Mucosa of rectum (tissue), 2 donors: ENCODE data around the gene ZNF565.
"Not testable (repeated sequence)": the region's sequence is repeated elsewhere in the genome, so short reads cannot be mapped to it uniquely, and the experiment has no call there.

Experiments
- H3K27ac ChIP-seq, 2 donors: one replicate each; pipeline ENCODE4 v1.7.0; 2013; ENCODE audit warnings: inconsistent platforms in 2 of 2, low read depth in 2 of 2, low read length in 2 of 2
- H3K27me3 ChIP-seq, 2 donors: one replicate each; pipeline ENCODE4 v1.7.0; 2013; ENCODE audit warnings: low read length in 2 of 2; ENCODE audit not compliant: control insufficient read depth in 2 of 2, insufficient read depth in 2 of 2
- H3K36me3 ChIP-seq, 2 donors: one replicate each; pipeline ENCODE4 v1.7.0; 2013; ENCODE audit warnings: low read length in 2 of 2; ENCODE audit not compliant: control insufficient read depth in 2 of 2, insufficient read depth in 2 of 2
- H3K4me1 ChIP-seq, 2 donors: one replicate each; pipeline ENCODE4 v1.7.0; 2013; ENCODE audit warnings: low read length in 2 of 2, mild to moderate bottlenecking in 1 of 2; ENCODE audit not compliant: control insufficient read depth in 2 of 2, insufficient read depth in 2 of 2
- H3K4me3 ChIP-seq, 2 donors: one replicate each; pipeline ENCODE4 v1.7.0; 2013; ENCODE audit warnings: low read length in 2 of 2
- H3K9ac ChIP-seq, 2 donors: one replicate each; pipeline ENCODE4 v1.7.0; 2013; ENCODE audit warnings: low read length in 2 of 2, low read depth in 1 of 2, mild to moderate bottlenecking in 1 of 2
- H3K9me3 ChIP-seq, 2 donors: one replicate each; pipeline ENCODE4 v1.7.0; 2013; ENCODE audit warnings: low read length in 2 of 2; ENCODE audit not compliant: control insufficient read depth in 2 of 2
- donor health status: healthy.
- donor health status: Normal muscosa, but diverticular disease.

The ZNF565 gene

DNA sequence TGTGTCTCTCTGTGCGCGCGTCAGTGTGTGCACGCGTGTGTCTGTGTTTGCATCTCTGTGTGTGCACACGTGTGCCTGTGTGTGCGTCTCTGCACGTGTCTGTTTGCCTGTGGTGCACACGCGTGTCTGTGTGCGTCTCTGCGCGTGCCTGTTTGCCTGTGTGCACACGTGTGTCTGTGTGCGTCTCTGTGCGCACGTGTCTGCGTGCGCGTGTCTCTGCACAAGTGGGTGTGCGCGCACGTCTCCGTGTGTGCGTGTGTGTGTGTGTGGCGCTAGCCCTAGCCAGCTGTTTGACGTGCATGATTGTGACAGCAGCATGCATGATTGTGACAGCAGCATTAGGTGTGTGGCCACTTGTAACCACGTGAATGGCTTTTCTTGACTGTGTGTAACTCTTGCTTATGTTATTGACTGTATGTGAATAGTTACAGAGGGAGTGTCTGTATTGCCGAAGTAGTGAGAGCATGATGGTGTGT, 31.6 kb upstream of the ZNF565 start:
- Histone ChIP-seq H3K4me1 (no peaks in the 10 kb centered on the region), H3K9me3 (peaks cover 3 to 8% of the 10 kb centered on the region in 2 donors), H3K4me3 (peak overlapping the region; percentile 2 to 58), H3K27ac (no peak overlapping the region), H3K36me3 (no peaks in the 10 kb centered on the region), H3K9ac (no peak overlapping the region), H3K27me3 (no peaks in the 10 kb centered on the region)

DNA sequence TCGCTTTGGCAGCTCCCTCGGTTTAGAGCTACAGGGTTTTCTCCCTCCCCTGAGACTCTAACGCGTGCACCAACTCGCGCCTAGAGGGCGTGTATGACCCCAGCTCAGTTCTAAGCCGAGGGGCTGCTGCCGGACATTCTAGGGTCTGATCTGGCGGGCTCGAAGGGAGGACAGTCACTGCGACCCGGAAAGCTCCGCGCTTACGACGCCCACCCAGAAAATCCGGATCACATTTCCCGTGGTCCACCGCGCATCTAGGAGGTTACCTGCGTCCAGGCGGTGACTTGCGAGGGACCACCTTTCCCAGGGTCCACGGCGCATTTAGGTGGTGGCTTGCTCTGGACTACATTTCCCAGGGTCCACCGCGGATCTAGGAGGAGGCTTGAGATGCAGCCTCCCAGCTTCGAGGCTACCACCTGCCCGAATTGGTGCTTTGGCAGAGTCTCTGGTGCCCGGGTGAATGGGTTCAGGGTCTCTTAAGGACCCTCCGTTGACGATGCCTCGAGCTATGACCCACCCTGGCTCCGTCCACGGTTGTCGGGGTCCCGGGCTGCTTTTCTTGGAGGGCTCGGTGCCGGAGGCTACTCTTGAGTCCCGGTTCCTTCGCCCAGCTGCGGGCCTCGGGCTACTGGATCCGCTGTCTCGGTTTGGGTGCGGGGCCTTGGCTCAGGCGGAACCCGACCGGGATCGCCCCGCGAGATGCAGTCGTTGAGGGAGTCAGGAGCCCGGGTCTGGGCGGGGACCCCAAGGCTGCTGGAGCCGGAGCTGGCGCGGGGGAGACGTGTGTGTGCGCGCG, 30.9 kb upstream of the ZNF565 start:
- Histone ChIP-seq H3K4me3 (peak overlapping the region; percentile 2 to 58), H3K27me3 (no peaks in the 10 kb centered on the region), H3K9ac (no peak overlapping the region), H3K36me3 (no peaks in the 10 kb centered on the region), H3K4me1 (no peaks in the 10 kb centered on the region), H3K9me3 (peaks cover 3 to 8% of the 10 kb centered on the region in 2 donors), H3K27ac (no peak overlapping the region)

DNA sequence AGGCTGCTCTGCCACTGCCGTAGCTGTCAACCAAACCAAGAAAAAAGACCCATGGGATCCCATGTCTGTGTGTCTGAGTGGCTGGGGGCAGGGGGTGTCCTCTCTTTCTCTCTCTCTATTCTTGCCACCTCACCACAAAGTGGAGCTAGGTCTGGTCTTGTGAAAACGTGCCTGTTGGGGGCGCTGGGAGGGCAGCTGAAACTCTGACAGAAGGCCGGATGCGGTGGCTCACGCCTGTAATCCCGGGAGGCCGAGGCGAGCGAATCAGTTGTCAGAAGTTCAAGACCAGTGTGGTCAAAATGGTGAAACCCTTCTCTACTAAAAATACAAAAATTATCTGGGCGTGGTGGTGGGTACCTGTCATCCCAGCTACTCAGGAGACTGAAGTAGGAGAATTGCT, 29.6 kb upstream of the ZNF565 start:
- Histone ChIP-seq H3K4me3 (no peak overlapping the region), H3K27me3 (no peaks in the 10 kb centered on the region), H3K9me3 (peaks cover 8 to 13% of the 10 kb centered on the region in 2 donors), H3K36me3 (peaks cover 0 to 10% of the 10 kb centered on the region in 2 donors), H3K27ac (no peak overlapping the region), H3K9ac (no peak overlapping the region), H3K4me1 (no peaks in the 10 kb centered on the region)

DNA sequence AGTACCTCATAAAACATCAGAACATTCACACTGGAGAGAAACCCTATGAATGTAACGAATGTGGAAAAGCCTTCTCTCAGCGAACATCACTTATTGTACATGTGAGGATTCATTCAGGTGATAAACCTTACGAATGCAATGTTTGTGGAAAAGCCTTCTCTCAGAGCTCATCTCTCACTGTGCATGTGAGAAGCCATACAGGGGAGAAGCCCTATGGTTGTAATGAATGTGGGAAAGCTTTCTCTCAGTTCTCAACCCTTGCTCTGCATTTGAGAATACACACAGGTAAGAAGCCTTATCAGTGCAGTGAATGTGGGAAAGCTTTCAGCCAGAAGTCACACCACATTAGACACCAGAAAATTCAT, 22.5 kb upstream of the ZNF565 start:
- peaks cover 33 to 48% of the 10 kb centered on the region in 2 donors for H3K9me3 ChIP-seq
- no peaks in the 10 kb centered on the region for H3K27me3 ChIP-seq
- no peak overlapping the region for H3K9ac ChIP-seq
- peaks cover 50 to 68% of the 10 kb centered on the region in 2 donors for H3K36me3 ChIP-seq
- H3K27ac ChIP-seq, result no peak overlapping the region
- H3K4me1 ChIP-seq, result no peaks in the 10 kb centered on the region
- peak overlapping the region in 1 of 2 donors; percentile 3 for H3K4me3 ChIP-seq

DNA sequence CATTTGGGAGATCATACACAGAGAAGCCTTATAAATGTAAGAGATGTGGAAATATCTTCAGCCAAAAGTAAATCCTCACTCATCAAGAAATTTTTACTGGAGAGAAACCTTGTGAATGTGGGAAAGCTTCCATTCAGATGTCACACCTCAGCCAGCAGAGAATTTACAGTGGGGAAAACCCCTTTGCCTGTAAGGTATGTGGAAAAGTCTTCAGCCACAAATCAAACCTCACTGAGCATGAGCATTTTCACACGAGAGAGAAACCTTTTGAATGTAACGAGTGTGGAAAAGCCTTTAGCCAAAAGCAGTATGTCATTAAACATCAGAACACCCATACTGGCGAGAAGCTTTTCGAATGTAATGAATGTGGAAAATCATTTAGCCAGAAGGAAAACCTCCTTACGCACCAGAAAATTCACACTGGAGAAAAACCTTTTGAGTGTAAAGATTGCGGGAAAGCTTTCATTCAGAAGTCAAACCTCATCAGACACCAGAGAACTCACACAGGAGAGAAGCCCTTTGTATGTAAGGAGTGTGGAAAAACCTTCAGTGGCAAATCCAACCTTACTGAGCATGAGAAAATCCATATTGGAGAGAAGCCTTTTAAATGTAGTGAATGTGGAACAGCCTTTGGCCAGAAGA, 22.0 kb upstream of the ZNF565 start:
- Histone ChIP-seq H3K36me3 (peaks cover 53 to 72% of the 10 kb centered on the region in 2 donors), H3K9me3 (peaks cover 33 to 48% of the 10 kb centered on the region in 2 donors), H3K27me3 (no peaks in the 10 kb centered on the region), H3K27ac (no peak overlapping the region), H3K4me3 (peak overlapping the region in 1 of 2 donors; percentile 14), H3K4me1 (no peaks in the 10 kb centered on the region), H3K9ac (no peak overlapping the region)

- H3K4me1 ChIP-seq, H3K27ac ChIP-seq, H3K27me3 ChIP-seq, H3K4me3 ChIP-seq, H3K9ac ChIP-seq: not testable (repeated sequence)
- Histone ChIP-seq H3K36me3 (peaks cover 77 to 81% of the 10 kb centered on the region in 2 donors), H3K9me3 (peaks cover 29 to 44% of the 10 kb centered on the region in 2 donors)
Observed at GRCh38 chr19:36233626-36234025, 19.2 kb upstream of the ZNF565 start.

- no peaks in the 10 kb centered on the region for H3K4me1 ChIP-seq
- H3K36me3 ChIP-seq, result peaks cover 52 to 60% of the 10 kb centered on the region in 2 donors
- H3K27me3 ChIP-seq, result no peaks in the 10 kb centered on the region
- H3K9ac ChIP-seq, result no peak overlapping the region
- H3K4me3 ChIP-seq, result peak overlapping the region in 1 of 2 donors; percentile 1
- no peak overlapping the region for H3K27ac ChIP-seq
- H3K9me3 ChIP-seq, result peaks cover 4 to 9% of the 10 kb centered on the region in 2 donors
Observed at GRCh38 chr19:36225219-36225892, 10.9 kb upstream of the ZNF565 start.

DNA sequence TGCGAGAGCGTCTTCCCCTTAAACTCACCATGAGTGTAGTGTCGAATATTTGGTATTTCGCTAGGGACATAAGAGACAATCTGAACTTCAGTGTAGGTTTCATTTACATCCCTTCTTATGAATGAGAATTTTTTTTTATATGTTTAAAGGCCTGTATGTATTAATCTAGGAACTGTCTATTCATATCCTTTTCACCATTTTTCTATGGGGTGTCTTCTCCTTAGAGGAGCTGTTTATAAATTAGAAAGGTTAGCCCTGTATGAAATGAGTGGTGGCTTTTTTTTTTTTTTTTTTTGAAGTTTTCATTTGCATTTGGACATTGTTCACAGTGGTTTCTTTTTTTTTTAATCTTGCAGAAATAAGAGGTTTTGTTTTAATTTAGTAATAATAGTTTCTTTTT, 8.0 kb upstream of the ZNF565 start:
- Histone ChIP-seq H3K9ac (no peak overlapping the region), H3K4me1 (no peaks in the 10 kb centered on the region), H3K27ac (no peak overlapping the region), H3K9me3 (peaks cover 0 to 7% of the 10 kb centered on the region in 2 donors), H3K4me3 (no peak overlapping the region), H3K36me3 (peaks cover 28 to 36% of the 10 kb centered on the region in 2 donors), H3K27me3 (no peaks in the 10 kb centered on the region)

DNA sequence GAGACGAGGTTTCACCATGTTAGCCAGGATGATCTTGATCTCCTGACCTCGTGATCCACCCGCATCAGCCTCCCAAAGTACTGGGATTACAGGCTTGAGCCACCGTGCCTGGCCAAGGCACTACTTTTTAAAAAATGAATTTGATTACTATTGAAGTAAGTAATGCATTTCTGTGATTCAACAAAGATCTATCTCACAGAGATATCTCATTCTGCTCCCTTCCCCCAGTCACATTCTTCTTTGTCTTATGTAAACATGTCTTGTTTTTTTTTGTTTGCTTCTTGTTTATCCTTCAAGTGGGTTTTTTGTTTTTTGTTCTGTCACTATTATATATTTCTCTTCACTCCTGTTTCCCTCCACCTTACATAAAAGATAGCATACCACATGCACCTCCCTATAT, 7.0 kb upstream of the ZNF565 start:
- Histone ChIP-seq H3K4me3 (no peak overlapping the region), H3K36me3 (peaks cover 21 to 29% of the 10 kb centered on the region in 2 donors), H3K4me1 (no peaks in the 10 kb centered on the region), H3K9ac (no peak overlapping the region), H3K9me3 (peaks cover 0 to 7% of the 10 kb centered on the region in 2 donors), H3K27ac (no peak overlapping the region), H3K27me3 (no peaks in the 10 kb centered on the region)
